Mucosa of rectum (tissue), 2 donors: Measurements from ENCODE around the gene FCRL2.

Source experiments
- H3K27ac ChIP-seq, 2 donors: one replicate each; pipeline ENCODE4 v1.7.0; 2013; ENCODE audit warnings: inconsistent platforms in 2 of 2, low read depth in 2 of 2, low read length in 2 of 2
- H3K27me3 ChIP-seq, 2 donors: one replicate each; pipeline ENCODE4 v1.7.0; 2013; ENCODE audit warnings: low read length in 2 of 2; ENCODE audit not compliant: control insufficient read depth in 2 of 2, insufficient read depth in 2 of 2
- H3K36me3 ChIP-seq, 2 donors: one replicate each; pipeline ENCODE4 v1.7.0; 2013; ENCODE audit warnings: low read length in 2 of 2; ENCODE audit not compliant: control insufficient read depth in 2 of 2, insufficient read depth in 2 of 2
- H3K4me1 ChIP-seq, 2 donors: one replicate each; pipeline ENCODE4 v1.7.0; 2013; ENCODE audit warnings: low read length in 2 of 2, mild to moderate bottlenecking in 1 of 2; ENCODE audit not compliant: control insufficient read depth in 2 of 2, insufficient read depth in 2 of 2
- H3K4me3 ChIP-seq, 2 donors: one replicate each; pipeline ENCODE4 v1.7.0; 2013; ENCODE audit warnings: low read length in 2 of 2
- H3K9ac ChIP-seq, 2 donors: one replicate each; pipeline ENCODE4 v1.7.0; 2013; ENCODE audit warnings: low read length in 2 of 2, low read depth in 1 of 2, mild to moderate bottlenecking in 1 of 2
- H3K9me3 ChIP-seq, 2 donors: one replicate each; pipeline ENCODE4 v1.7.0; 2013; ENCODE audit warnings: low read length in 2 of 2; ENCODE audit not compliant: control insufficient read depth in 2 of 2
- donor health status: healthy.
- donor health status: Normal muscosa, but diverticular disease.

The FCRL2 gene

DNA sequence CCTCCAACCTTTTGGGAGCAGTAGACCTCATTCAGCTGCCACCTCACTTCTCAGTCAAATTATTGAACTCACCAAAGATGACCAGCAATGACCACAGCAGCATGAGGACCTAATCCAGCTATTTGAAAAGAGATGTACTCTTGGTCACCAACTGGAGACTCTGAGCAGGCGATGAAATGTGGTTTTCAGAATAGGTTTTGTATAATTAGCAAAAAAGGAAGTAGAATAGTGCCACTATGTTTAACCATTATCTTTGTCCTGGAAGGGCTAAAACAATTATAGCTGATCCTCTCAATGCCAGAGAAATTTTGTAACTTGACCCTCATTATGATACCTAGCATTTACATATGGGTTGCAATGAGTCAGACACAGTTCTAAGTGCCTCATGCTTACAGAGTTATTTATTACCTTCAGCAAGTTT lies at the start of gene FCRL2:
TSS of gene FCRL2 (minus strand) at position 162 of the 421 bp plus-strand sequence. CDS start at position 103, 59 bp downstream.
- peak within 1 kb of the TSS in 1 of 2 donors; percentile 7 for H3K9ac ChIP-seq

DNA sequence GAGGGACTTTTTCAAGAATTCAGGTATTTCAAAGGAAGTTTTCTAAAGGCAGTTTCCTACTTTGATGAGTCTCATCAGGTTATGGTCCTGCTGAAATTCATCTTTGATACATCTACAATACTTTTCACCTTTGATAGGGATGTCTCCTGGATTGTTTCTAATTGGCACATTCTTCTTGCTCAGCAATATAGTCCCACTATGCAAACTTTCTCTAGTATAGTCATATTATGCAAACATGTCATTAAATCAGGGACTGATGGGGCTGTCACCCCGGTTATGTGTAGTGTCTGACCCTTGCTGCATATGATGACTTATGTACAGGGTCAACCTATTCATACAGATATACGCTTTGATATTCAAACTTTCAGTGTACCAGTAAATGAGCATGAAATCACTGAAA lies 43.4 kb upstream of the FCRL2 start:
- Histone ChIP-seq H3K27ac (no peak overlapping the region), H3K27me3 (no peaks in the 10 kb centered on the region), H3K4me3 (no peak overlapping the region), H3K9me3 (no peaks in the 10 kb centered on the region), H3K9ac (no peak overlapping the region), H3K4me1 (no peaks in the 10 kb centered on the region), H3K36me3 (no peaks in the 10 kb centered on the region)

More for the DNA sequence above, at the start of gene FCRL2:
- no peaks in the 10 kb centered on the region for H3K9me3 ChIP-seq
- peak within 1 kb of the TSS in 1 of 2 donors; percentile 23 for H3K4me3 ChIP-seq
- no peaks in the 10 kb centered on the region for H3K36me3 ChIP-seq
- H3K4me1 ChIP-seq, result peaks cover 10 to 16% of the 10 kb centered on the region in 2 donors
- no peaks in the 10 kb centered on the region for H3K27me3 ChIP-seq
- no peak within 1 kb of the TSS for H3K27ac ChIP-seq

DNA sequence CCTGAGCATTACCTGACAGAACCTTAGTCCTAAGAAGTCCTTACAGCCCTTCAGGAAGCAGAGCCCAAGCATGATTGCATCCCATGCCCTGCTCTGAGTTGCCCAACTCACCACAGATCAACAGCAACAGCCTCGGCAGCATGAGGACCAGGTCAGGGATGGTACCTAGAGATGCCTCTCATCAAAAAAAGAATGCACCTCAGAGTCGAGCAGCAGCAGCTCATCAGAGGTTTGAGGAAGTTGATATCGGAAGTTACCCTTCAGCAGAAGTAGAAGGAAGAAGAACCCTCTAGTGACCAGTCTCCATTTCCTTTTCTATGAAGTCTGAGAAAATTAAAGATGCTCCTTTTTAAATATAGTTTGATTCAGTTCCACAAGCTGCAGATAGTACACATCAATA lies 43.0 kb upstream of the FCRL2 start, which contains the start of gene FCRL1:
TSS of gene FCRL1 (minus strand) at position 225 of the 400 bp plus-strand sequence. CDS start at position 142, 83 bp downstream.
- Histone ChIP-seq H3K4me1 (no peaks in the 10 kb centered on the region), H3K9ac (no peak within 1 kb of the TSS), H3K36me3 (no peaks in the 10 kb centered on the region), H3K27ac (no peak within 1 kb of the TSS), H3K4me3 (peak within 1 kb of the TSS in 1 of 2 donors; percentile 20), H3K27me3 (no peaks in the 10 kb centered on the region), H3K9me3 (no peaks in the 10 kb centered on the region)

- Histone ChIP-seq H3K27ac (no peak overlapping the region), H3K9me3 (no peaks in the 10 kb centered on the region), H3K27me3 (no peaks in the 10 kb centered on the region), H3K9ac (no peak overlapping the region), H3K4me3 (peak overlapping the region in 1 of 2 donors; percentile 20), H3K4me1 (no peaks in the 10 kb centered on the region), H3K36me3 (no peaks in the 10 kb centered on the region)
These were observed 42.3 kb upstream of the FCRL2 start for GRCh38 chr1:157819215-157819614.

GRCh38 chr1:157813269-157813668 lies 36.3 kb upstream of the FCRL2 start:
- no peaks in the 10 kb centered on the region for H3K27me3 ChIP-seq

GRCh38 chr1:157806431-157807149 lies 29.7 kb upstream of the FCRL2 start:
- no peaks in the 10 kb centered on the region for H3K36me3 ChIP-seq
- H3K27me3 ChIP-seq, result no peaks in the 10 kb centered on the region
- H3K9me3 ChIP-seq, result no peaks in the 10 kb centered on the region
- H3K4me1 ChIP-seq, result no peaks in the 10 kb centered on the region
- H3K9ac ChIP-seq, result no peak overlapping the region
- H3K27ac ChIP-seq, result peak overlapping the region in 1 of 2 donors; percentile 61
- peak overlapping the region in 1 of 2 donors; percentile 48 for H3K4me3 ChIP-seq

More at GRCh38 chr1:157813269-157813668, 36.3 kb upstream of the FCRL2 start:
- no peaks in the 10 kb centered on the region for H3K4me1 ChIP-seq
- H3K9ac ChIP-seq, result no peak overlapping the region
- H3K36me3 ChIP-seq, result no peaks in the 10 kb centered on the region
- H3K9me3 ChIP-seq, result peaks cover 0 to 3% of the 10 kb centered on the region in 2 donors
- no peak overlapping the region for H3K4me3 ChIP-seq
- no peak overlapping the region for H3K27ac ChIP-seq

DNA sequence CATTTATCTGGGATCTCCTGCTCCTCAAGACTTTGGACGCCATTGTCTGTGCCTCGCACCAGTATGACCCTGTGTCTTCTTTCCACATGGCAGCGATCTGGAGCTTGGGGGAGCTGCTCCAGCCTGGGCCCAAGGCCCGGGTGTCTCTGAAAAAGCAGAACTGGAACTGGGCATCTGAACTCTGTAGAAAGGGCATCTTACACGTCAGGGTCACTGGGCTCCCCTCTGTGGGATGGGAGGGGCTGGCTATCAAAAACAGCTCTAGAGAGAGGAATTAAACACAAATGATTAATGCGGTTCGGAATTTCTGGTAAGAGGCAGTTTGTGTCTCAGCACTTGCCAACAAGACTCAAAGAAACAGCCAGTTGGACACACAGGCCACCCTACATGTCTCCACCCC lies 26.9 kb upstream of the FCRL2 start:
- Histone ChIP-seq H3K36me3 (no peaks in the 10 kb centered on the region), H3K9me3 (no peaks in the 10 kb centered on the region), H3K4me1 (no peaks in the 10 kb centered on the region), H3K4me3 (no peak overlapping the region), H3K27me3 (no peaks in the 10 kb centered on the region), H3K27ac (no peak overlapping the region), H3K9ac (no peak overlapping the region)

DNA sequence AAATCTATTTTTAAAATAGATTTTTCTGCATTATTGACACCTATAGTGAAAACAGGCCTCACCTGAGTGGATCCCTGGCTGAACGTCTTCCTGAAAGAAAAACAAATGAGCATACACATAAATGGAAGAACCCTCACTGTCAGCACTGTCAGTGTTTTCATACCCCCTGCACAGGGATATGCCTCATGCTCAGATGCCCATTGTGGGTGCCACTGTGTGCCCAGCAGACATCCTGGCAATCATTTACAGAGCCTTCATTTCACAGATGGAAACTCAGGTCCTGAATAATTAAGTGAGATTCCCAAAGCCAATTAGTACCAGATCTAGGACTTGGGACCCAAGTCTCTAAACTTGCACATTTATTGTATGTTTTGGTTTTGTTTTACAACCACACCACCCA lies 23.1 kb upstream of the FCRL2 start:
- H3K27me3 ChIP-seq, result no peaks in the 10 kb centered on the region
- H3K9ac ChIP-seq, result no peak overlapping the region
- no peak overlapping the region for H3K27ac ChIP-seq
- no peaks in the 10 kb centered on the region for H3K4me1 ChIP-seq
- H3K9me3 ChIP-seq, result no peaks in the 10 kb centered on the region
- no peaks in the 10 kb centered on the region for H3K36me3 ChIP-seq
- no peak overlapping the region for H3K4me3 ChIP-seq

DNA sequence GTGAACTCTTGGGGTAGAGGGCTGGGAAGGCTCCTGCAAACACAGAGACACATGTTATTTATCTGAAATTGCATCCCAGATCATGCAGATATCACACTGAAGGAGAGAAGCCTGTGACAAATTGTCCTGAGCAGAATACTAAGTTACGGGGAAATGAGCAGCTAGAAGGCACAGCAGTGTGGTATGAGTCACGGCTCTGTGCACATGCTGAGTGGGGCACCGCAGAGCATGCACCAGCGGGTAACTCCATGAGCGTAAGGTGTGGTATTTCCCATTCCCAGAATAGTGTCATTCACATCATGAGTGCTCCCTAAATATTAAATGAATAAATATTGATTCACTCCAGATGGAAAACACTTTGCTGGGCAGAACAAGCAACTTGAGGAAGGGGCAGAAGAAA lies 21.3 kb upstream of the FCRL2 start:
- Histone ChIP-seq H3K9ac (no peak overlapping the region), H3K4me3 (no peak overlapping the region), H3K9me3 (no peaks in the 10 kb centered on the region), H3K4me1 (no peaks in the 10 kb centered on the region), H3K36me3 (no peaks in the 10 kb centered on the region), H3K27ac (no peak overlapping the region), H3K27me3 (no peaks in the 10 kb centered on the region)

- Histone ChIP-seq H3K4me3 (no peak overlapping the region), H3K27ac (no peak overlapping the region)
These were observed 8.3 kb upstream of the FCRL2 start for GRCh38 chr1:157785248-157785647.

More at GRCh38 chr1:157785248-157785647, 8.3 kb upstream of the FCRL2 start:
- H3K9me3 ChIP-seq, result no peaks in the 10 kb centered on the region
- peaks cover 0 to 3% of the 10 kb centered on the region in 2 donors for H3K4me1 ChIP-seq
- no peaks in the 10 kb centered on the region for H3K27me3 ChIP-seq
- H3K9ac ChIP-seq, result no peak overlapping the region
- no peaks in the 10 kb centered on the region for H3K36me3 ChIP-seq
